Endothelial cell of umbilical vein (primary cell): ENCODE data around the gene NOP16. TPM values are rescaled to one million over a fixed set of nuclear protein-coding genes. Genes with fewer than 3 reads are reported as not detected.

Experiments used
- BruUV-seq: library from RNA; stranded (reverse); fragments of 400-500 nt; replicated peaks from 2 replicates; lab custom pipeline; 2021; lab: Mats Ljungman, UMichigan
- CTCF ChIA-PET: fragments of 300-600, 350-600 bp; sonication (Branson Sonifier 250); formaldehyde crosslinking; loops from one replicate; lab custom pipeline; 2021; ENCODE audit warnings: antibody characterized with exemption, inconsistent platforms; lab: Charles Lee
- POLR2A ChIA-PET: fragments of 300-600, 350-600 bp; sonication (Branson Sonifier 250); formaldehyde crosslinking; loops from one replicate; lab custom pipeline; 2021; ENCODE audit warnings: antibody characterized with exemption, inconsistent platforms; lab: Charles Lee
- DNase-seq: peaks from one replicate; pipeline ENCODE4 v3.0.0-alpha.2; 2011; ENCODE audit warnings: low read depth, low spot score
- FAIRE-seq: peaks from 2 replicates; lab custom pipeline; 2011; peaks lifted over from hg19 to GRCh38; lab: Jason Lieb, UNC
- H2AFZ ChIP-seq: 2 replicates; pipeline ENCODE4 v1.6.0; 2012; ENCODE audit warnings: low read depth, low read length, control low read depth, inconsistent platforms
- H3K27ac ChIP-seq: 2 replicates; pipeline ENCODE4 v1.5.1; 2011; ENCODE audit warnings: low read depth, mild to moderate bottlenecking, control low read depth, low read length, moderate library complexity; ENCODE audit not compliant: insufficient read depth
- H3K27me3 ChIP-seq, 2 experiments: 2 replicates each; pipeline versions ENCODE4 v1.6.0 to v1.6.1; 2011; ENCODE audit warnings: low read length in 2 of 2, mixed read lengths in 1 of 2; ENCODE audit not compliant: control insufficient read depth in 2 of 2, insufficient read depth in 2 of 2
- H3K36me3 ChIP-seq, 2 experiments: 2 replicates in 1 of 2; 3 replicates in 1 of 2; pipeline ENCODE4 v1.5.1; 2011; ENCODE audit warnings: low read length in 2 of 2, mild to moderate bottlenecking in 1 of 2, moderate library complexity in 1 of 2; ENCODE audit not compliant: control insufficient read depth in 2 of 2, insufficient read depth in 2 of 2; ENCODE audit errors: extremely low read depth in 1 of 2
- H3K4me1 ChIP-seq: 3 replicates; pipeline ENCODE4 v1.5.1; 2011; ENCODE audit warnings: mild to moderate bottlenecking, low read length; ENCODE audit not compliant: control insufficient read depth, insufficient read depth; ENCODE audit errors: extremely low read depth
- H3K4me2 ChIP-seq: 2 replicates; pipeline ENCODE4 v1.6.1; 2011; ENCODE audit warnings: low read length, control low read depth, mixed read lengths; ENCODE audit not compliant: insufficient read depth
- H3K4me3 ChIP-seq, 3 experiments: fragments of 200-600 bp in 1 of 3; sonication (generic), shearing (Covaris generic) in 1 of 3; replicated peaks in 1 of 3; 2 replicates each; pipeline ENCODE4 v1.5.1; 2011 to 2016; ENCODE audit warnings: control low read depth in 3 of 3, low read length in 3 of 3, mild to moderate bottlenecking in 2 of 3, inconsistent platforms in 1 of 3, low read depth in 1 of 3, moderate library complexity in 1 of 3; ENCODE audit not compliant: insufficient read depth in 1 of 3
- H3K79me2 ChIP-seq: 2 replicates; pipeline ENCODE4 v1.6.0; 2012; ENCODE audit warnings: low read length, inconsistent platforms; ENCODE audit not compliant: control insufficient read depth, insufficient read depth
- H3K9ac ChIP-seq: replicated peaks from 2 replicates; pipeline ENCODE3; 2011; ENCODE audit warnings: low read length, control low read depth; ENCODE audit not compliant: insufficient read depth; ENCODE audit errors: extremely low read depth
- H3K9me1 ChIP-seq: replicated peaks from 3 replicates; pipeline ENCODE4 v1.6.0; 2011; ENCODE audit warnings: mild to moderate bottlenecking, low read length; ENCODE audit not compliant: control insufficient read depth, insufficient read depth; ENCODE audit errors: extremely low read depth
- H3K9me3 ChIP-seq: replicated peaks from 2 replicates; pipeline ENCODE4 v1.5.1; 2012; ENCODE audit warnings: low read length, inconsistent platforms; ENCODE audit not compliant: control insufficient read depth, insufficient read depth
- H4K20me1 ChIP-seq: replicated peaks from 2 replicates; pipeline ENCODE3; 2011; ENCODE audit warnings: mild to moderate bottlenecking, low read length; ENCODE audit not compliant: control insufficient read depth, insufficient read depth; ENCODE audit errors: extremely low read depth
- CTCF ChIP-seq, 2 donors: IDR thresholded peaks; 1 replicate in 1 of 2; 2 replicates in 1 of 2; pipeline ENCODE4 v1.5.1; 2011; ENCODE audit warnings: low read length in 2 of 2, mild to moderate bottlenecking in 2 of 2, moderate library complexity in 2 of 2, control low read depth in 1 of 2, inconsistent platforms in 1 of 2, low read depth in 1 of 2; ENCODE audit not compliant: insufficient read depth in 1 of 2; ENCODE audit errors: extremely low read depth in 1 of 2
- EZH2 ChIP-seq: IDR thresholded peaks from 2 replicates; pipeline ENCODE4 v1.6.1; 2012; ENCODE audit warnings: borderline replicate concordance, low read depth, mild to moderate bottlenecking, moderate library complexity, low read length, inconsistent platforms; ENCODE audit not compliant: severe bottlenecking
- GATA2 ChIP-seq: IDR thresholded peaks from 2 replicates; pipeline ENCODE4 v1.7.0; 2011; ENCODE audit warnings: low read depth, mild to moderate bottlenecking, moderate library complexity, mixed read lengths, low read length; ENCODE audit not compliant: insufficient read length, insufficient read depth
- MAX ChIP-seq: IDR thresholded peaks from 2 replicates; pipeline ENCODE4 v1.6.1; 2011; ENCODE audit not compliant: insufficient read depth, insufficient read length
- POLR2A ChIP-seq: IDR thresholded peaks from 2 replicates; pipeline ENCODE4 v1.6.1; 2012; ENCODE audit warnings: low read depth, mild to moderate bottlenecking, control low read depth, low read length
- POLR2AphosphoS5 ChIP-seq: IDR thresholded peaks from 2 replicates; pipeline ENCODE4 v1.6.1; 2012; ENCODE audit warnings: low read depth, mild to moderate bottlenecking, control low read depth, low read length, moderate library complexity; ENCODE audit not compliant: insufficient read depth
- dilution Hi-C: fragments of 300-500 bp; cut with MboI; formaldehyde crosslinking; loops from one replicate; pipeline ENCODE4 v1.15.0; 2019; ENCODE audit warnings: low sequenced_read_pairs; ENCODE audit not compliant: extremely low pct_ligation_motif_present
- intact Hi-C: fragments of 100-400 bp; cut with micrococcal nuclease; formaldehyde crosslinking; loops from one replicate; pipeline ENCODE4 v1.10.0; 2022
- polyA plus RNA-seq, 4 experiments: library from polyadenylated mRNA; depleted of rRNA in 3 of 4; stranded (reverse) in 3 of 4; unstranded in 1 of 4; fragments of >200 nt; gene quantifications; 2 replicates each; pipeline versions ENCODE4 v1.2.1 to v1.2.3, GENCODE V29; 2011 to 2012; ENCODE audit warnings: missing spikeins in 1 of 4
- total RNA-seq: library from RNA; stranded (reverse); gene quantifications from 2 replicates; pipeline ENCODE4 v1.2.3, GENCODE V29; 2021

The NOP16 gene
- total and polyA plus RNA-seq, 2 donors (not counting 3 experiments of a cell fraction or from before 2014, with no cell fraction given): 41.1 to 47.4 TPM

- Histone ChIP-seq H3K9ac (no peak overlapping the region), H4K20me1 (no peaks in the 10 kb centered on the region), H3K27me3 (no peaks in the 10 kb centered on the region), H3K27ac (no peak overlapping the region), H3K36me3 (peaks cover 2 to 31% of the 10 kb centered on the region in 2 experiments), H3K4me3 (no peak overlapping the region), H2AFZ (no peak overlapping the region), H3K4me2 (no peak overlapping the region), H3K9me3 (no peaks in the 10 kb centered on the region), H3K4me1 (no peaks in the 10 kb centered on the region), H3K9me1 (no peaks in the 10 kb centered on the region), H3K79me2 (no peaks in the 10 kb centered on the region)
- intact Hi-C loops (no loop called here), dilution Hi-C loops (no loop called here)
- no TSS peak for BruUV-seq
- FAIRE-seq (no peak), DNase-seq (no peak)
- ChIA-PET CTCF (no interaction called here), POLR2A (no interaction called here)
- TF ChIP-seq CTCF (IDR thresholded peaks at IDR 0.05; ENCODE audit: extremely low read depth in 1 of 2, insufficient read depth in 1 of 2, low read depth in 1 of 2, low read length in 2 of 2): no peak
- no peak for TF ChIP-seq GATA2
- no peak for TF ChIP-seq POLR2A
- no peak for TF ChIP-seq EZH2
- TF ChIP-seq POLR2AphosphoS5: no peak
- TF ChIP-seq MAX: no peak
Measured at GRCh38 chr5:176396330-176396729, 7.9 kb upstream of the NOP16 start.
